ENCODE results near the gene CABP7.

CABP7 gene

DNA sequence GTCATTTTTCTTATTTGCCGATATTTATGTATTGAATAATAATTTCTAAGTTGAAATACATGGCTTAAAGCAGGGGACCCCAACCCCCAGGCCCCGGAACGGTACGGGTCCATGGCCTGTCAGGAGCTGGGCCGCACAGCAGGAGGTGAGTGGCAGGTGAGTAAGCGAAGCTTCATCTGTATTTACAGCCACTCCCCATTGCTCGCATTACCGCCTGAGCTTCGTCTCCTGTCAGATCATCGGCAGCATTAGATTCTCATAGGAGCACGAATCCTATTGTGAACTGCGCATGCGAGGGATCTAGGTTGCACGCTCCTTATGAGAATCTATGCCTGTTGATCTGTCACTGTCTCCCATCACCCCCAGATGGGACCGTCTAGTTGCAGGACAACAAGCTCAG is 42.5 kb downstream of the CABP7 start:
- no peaks in the 10 kb centered on the region for H3K36me3 ChIP-seq
- H3K9me3 ChIP-seq = no peaks in the 10 kb centered on the region
- no peak overlapping the region for H3K27ac ChIP-seq
- TF ChIP-seq, protein P1, sequence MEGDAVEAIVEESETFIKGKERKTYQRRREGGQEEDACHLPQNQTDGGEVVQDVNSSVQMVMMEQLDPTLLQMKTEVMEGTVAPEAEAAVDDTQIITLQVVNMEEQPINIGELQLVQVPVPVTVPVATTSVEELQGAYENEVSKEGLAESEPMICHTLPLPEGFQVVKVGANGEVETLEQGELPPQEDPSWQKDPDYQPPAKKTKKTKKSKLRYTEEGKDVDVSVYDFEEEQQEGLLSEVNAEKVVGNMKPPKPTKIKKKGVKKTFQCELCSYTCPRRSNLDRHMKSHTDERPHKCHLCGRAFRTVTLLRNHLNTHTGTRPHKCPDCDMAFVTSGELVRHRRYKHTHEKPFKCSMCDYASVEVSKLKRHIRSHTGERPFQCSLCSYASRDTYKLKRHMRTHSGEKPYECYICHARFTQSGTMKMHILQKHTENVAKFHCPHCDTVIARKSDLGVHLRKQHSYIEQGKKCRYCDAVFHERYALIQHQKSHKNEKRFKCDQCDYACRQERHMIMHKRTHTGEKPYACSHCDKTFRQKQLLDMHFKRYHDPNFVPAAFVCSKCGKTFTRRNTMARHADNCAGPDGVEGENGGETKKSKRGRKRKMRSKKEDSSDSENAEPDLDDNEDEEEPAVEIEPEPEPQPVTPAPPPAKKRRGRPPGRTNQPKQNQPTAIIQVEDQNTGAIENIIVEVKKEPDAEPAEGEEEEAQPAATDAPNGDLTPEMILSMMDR (IDR thresholded peaks at IDR 0.05) = no peak
- H3K27me3 ChIP-seq = no peaks in the 10 kb centered on the region
- H3K4me3 ChIP-seq (ENCODE audit: low read depth in 1 of 2, low read length in 1 of 2) = no peak overlapping the region
- H3K4me1 ChIP-seq (ENCODE audit: control insufficient read depth in 1 of 2, insufficient read depth in 1 of 2, low read depth in 1 of 2, low read length in 1 of 2) = peaks cover 18 to 31% of the 10 kb centered on the region in 2 experiments

DNA sequence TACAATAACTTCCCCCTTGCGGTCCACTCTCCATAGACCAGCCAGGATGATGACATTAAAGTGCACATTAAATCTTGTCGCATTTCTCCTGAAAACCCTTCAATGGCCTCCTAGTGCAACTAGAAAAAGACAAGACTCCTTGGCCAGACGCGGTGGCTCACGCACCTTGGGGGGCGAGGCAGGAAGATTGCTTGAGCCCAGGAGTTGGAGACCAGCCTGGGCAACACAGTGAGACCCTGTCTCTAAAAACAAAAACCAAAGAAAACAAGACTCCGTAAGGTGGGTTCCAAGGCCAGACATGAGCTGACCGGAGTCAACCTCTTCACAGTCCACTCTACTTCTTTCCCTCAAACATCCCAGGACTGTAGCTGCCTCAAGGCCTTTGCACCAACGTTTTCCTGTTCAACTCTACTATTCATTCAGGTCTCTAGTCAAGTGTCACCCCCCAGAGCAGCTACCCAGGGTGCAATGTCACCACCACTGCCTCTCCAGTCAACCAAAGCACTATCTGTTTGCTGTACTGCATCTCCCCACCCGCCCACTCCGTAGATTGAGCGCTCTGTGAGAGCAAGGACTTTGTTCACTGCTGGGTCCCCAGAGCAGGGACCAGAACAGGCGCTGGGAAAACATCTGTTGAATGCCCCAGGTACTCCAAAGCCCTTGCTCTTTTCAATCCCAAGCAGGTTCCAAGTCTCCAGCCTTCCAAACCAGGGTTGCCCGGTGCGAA is 46.3 kb downstream of the CABP7 start:
- Histone ChIP-seq H3K4me3 (ENCODE audit: low read depth in 1 of 2, low read length in 1 of 2) (peak overlapping the region; percentile 94 to 100), H3K27ac (peak overlapping the region; percentile 90), H3K4me1 (ENCODE audit: control insufficient read depth in 1 of 2, insufficient read depth in 1 of 2, low read depth in 1 of 2, low read length in 1 of 2) (peaks cover 34 to 47% of the 10 kb centered on the region in 2 experiments), H3K9me3 (no peaks in the 10 kb centered on the region), H3K27me3 (no peaks in the 10 kb centered on the region), H3K36me3 (peaks cover 18% of the 10 kb centered on the region)
- TF ChIP-seq, protein P1 (IDR thresholded peaks at IDR 0.05) = no peak

DNA sequence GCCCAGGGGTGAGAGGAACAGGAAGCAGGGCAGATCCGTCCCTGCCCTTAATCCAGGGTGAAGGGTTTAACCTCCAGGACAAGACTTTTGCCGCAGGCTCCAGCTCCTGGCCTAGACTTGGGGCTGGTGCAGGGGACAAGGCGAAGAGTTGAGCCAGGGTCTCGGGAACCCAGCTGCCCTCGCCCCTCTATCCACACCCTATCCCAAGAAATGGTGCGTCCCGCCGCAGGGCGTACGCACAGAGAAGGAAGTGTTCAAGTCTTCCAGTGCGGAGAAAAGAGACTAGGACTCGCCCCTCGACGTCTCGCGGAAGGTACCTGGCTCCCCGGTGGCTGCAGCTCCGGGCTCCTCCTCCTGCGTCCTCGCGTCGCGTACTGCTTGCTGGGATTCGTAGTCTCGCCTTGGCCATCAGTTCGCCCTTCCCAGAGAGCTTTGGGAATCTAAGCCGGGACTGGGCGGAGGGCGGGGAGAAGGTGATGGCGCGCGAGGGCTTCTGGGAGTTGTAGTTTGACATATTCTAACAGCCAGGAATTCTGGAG is 46.9 kb downstream of the CABP7 start, which contains the start of gene ZMAT5:
Gene ZMAT5 (minus strand): TSS at position 376 of the 539 bp plus-strand sequence. CDS start 18,463 bp downstream, outside the sequence.
- H3K4me3 ChIP-seq (ENCODE audit: low read depth in 1 of 2, low read length in 1 of 2) = peak within 1 kb of the TSS; percentile 94 to 100
- H3K27ac ChIP-seq = peak within 1 kb of the TSS; percentile 90
- H3K27me3 ChIP-seq = no peaks in the 10 kb centered on the region
- TF ChIP-seq, protein P1 (IDR thresholded peaks at IDR 0.05) = peak; percentile 24
- no peaks in the 10 kb centered on the region for H3K9me3 ChIP-seq
- H3K36me3 ChIP-seq = peaks cover 18% of the 10 kb centered on the region
- peaks cover 34 to 47% of the 10 kb centered on the region in 2 experiments for H3K4me1 ChIP-seq (ENCODE audit: control insufficient read depth in 1 of 2, insufficient read depth in 1 of 2, low read depth in 1 of 2, low read length in 1 of 2)

DNA sequence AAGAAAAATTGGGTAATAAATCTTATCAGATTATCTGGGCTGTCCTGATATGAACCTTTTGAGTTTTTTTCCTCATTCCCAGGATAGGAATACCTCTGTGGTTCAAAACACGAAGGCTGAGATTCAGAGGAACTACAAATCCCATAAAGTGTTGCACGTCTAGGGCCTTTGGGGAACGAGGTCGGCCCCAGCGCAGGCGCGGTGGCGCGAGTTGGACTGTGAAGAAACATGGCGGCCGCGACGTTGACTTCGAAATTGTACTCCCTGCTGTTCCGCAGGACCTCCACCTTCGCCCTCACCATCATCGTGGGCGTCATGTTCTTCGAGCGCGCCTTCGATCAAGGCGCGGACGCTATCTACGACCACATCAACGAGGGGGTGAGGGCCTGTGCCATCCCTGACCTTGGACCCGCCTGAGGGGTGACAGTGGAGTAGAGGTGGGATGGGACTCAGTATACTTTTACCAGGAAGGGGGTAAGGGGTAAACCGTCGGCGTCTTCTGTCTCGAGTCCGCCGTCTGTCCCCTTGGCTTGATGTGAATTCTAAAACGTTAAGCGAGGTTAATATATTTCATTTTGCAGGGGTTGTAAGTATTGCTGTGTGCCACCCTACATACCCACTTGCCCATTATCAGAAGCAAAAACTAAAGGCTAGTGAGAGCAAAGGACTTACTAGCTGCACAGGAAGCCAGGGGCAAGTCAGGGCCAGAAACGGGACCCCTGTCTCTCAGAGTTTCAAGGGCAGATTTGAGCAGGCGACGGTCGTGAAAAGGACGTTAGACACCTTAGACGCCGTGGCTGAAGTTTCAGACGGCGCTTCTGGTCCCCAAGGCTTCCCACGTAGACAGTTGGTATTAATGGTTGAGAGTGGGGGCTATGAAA is 47.6 kb downstream of the CABP7 start, which contains the start of gene UQCR10:
Gene UQCR10 (plus strand): TSS at position 199 of the 881 bp plus-strand sequence. CDS start 30 bp downstream, at position 229.
- Histone ChIP-seq H3K4me1 (ENCODE audit: control insufficient read depth in 1 of 2, insufficient read depth in 1 of 2, low read depth in 1 of 2, low read length in 1 of 2) (peaks cover 34 to 47% of the 10 kb centered on the region in 2 experiments), H3K36me3 (peaks cover 18% of the 10 kb centered on the region), H3K27me3 (no peaks in the 10 kb centered on the region), H3K9me3 (no peaks in the 10 kb centered on the region), H3K27ac (peak within 1 kb of the TSS; percentile 90), H3K4me3 (ENCODE audit: low read depth in 1 of 2, low read length in 1 of 2) (peak within 1 kb of the TSS; percentile 94 to 100)
- TF ChIP-seq, protein P1 (IDR thresholded peaks at IDR 0.05) = peak; percentile 17

DNA sequence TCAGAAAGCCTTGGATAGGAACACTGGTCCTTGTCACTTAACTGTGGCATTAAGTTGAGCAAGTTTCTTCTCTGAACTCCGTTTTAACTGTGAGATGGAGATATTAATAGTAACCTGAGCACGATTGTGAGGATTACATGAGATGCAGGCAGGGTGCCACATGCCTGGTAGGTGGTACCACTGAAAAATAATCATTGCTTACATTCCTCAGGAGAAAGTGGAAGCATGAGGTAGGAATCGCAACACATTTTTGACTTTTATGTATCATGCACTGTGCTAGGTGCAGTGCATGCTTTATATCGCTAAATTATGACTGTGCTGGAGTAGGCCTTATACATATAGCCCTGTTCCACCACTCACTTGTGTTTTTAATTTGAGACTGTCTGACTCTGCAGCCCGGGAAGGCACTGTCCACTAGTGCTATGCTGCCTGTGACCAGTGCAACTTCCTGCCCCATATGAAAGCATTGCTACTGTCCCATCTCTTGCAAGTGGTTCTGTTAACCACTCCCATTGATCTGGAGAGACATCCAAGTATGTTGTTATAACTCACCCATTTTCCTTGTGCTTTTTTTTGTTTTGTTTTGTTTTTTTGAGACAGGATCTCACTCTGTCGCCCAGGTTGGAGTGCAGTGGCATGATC is 48.4 kb downstream of the CABP7 start:
- H3K9me3 ChIP-seq = no peaks in the 10 kb centered on the region
- H3K27ac ChIP-seq = peak overlapping the region; percentile 90
- H3K36me3 ChIP-seq = peaks cover 18% of the 10 kb centered on the region
- H3K4me3 ChIP-seq (ENCODE audit: low read depth in 1 of 2, low read length in 1 of 2) = peak overlapping the region; percentile 94 to 100
- H3K27me3 ChIP-seq = no peaks in the 10 kb centered on the region
- TF ChIP-seq, protein P1 (IDR thresholded peaks at IDR 0.05) = no peak
- H3K4me1 ChIP-seq (ENCODE audit: control insufficient read depth in 1 of 2, insufficient read depth in 1 of 2, low read depth in 1 of 2, low read length in 1 of 2) = peaks cover 34 to 47% of the 10 kb centered on the region in 2 experiments

All from neutrophil (primary cell).